Esophagus muscularis mucosa (tissue), 4 donors: ENCODE results near the gene GUSB. TPM values are rescaled to one million over a fixed set of nuclear protein-coding genes. Genes with fewer than 3 reads are reported as not detected.
"Not testable (repeated sequence)": the region's sequence is repeated elsewhere in the genome, so short reads cannot be mapped to it uniquely, and the experiment has no call there.

Experiments used
- DNase-seq: peaks from one replicate; pipeline ENCODE4 v3.0.0-alpha.2; 2017; ENCODE audit errors: extremely low spot score
- H3K27ac ChIP-seq, 4 donors: fragments of 200-600 bp; sonication (generic); replicated peaks in 1 of 4; 1 replicate in 3 of 4; 2 replicates in 1 of 4; pipeline ENCODE4 v1.5.1; 2016 to 2019; ENCODE audit warnings: mild to moderate bottlenecking in 1 of 4
- H3K27me3 ChIP-seq, 4 donors: fragments of 200-600 bp; sonication (generic); one replicate each; pipeline versions ENCODE4 v1.5.1 to v1.6.0; 2016 to 2019
- H3K36me3 ChIP-seq, 4 donors: fragments of 200-600 bp; sonication (generic); one replicate each; pipeline ENCODE4 v1.5.1; 2016 to 2019
- H3K4me1 ChIP-seq, 4 donors: fragments of 200-600 bp; sonication (generic); one replicate each; pipeline ENCODE4 v1.5.1; 2016 to 2019
- H3K4me3 ChIP-seq, 4 donors: fragments of 200-600 bp; sonication (generic); 1 replicate in 2 of 4; 2 replicates in 2 of 4; pipeline ENCODE4 v1.5.1; 2016 to 2019; ENCODE audit warnings: mild to moderate bottlenecking in 4 of 4, moderate library complexity in 1 of 4
- H3K9me3 ChIP-seq, 4 donors: fragments of 200-600 bp; sonication (generic); 1 replicate in 3 of 4; 2 replicates in 1 of 4; pipeline ENCODE4 v1.5.1; 2016 to 2019
- EP300 ChIP-seq: sonication (generic); formaldehyde crosslinking; IDR thresholded peaks from one replicate; pipeline ENCODE4 v1.6.1; 2017; ENCODE audit warnings: antibody characterized with exemption
- POLR2A ChIP-seq: fragments of 450-650 bp; IDR thresholded peaks from one replicate; pipeline ENCODE4 v1.6.1; 2017; ENCODE audit warnings: antibody characterized with exemption, moderate library complexity, mild to moderate bottlenecking, low read depth
- POLR2AphosphoS5 ChIP-seq, 2 donors: sonication (generic); formaldehyde crosslinking; IDR thresholded peaks; one replicate each; pipeline ENCODE4 v1.6.1; 2017; ENCODE audit warnings: antibody characterized with exemption in 2 of 2
- WGBS: methylation state at CpG from one replicate; pipeline ENCODE4 v1.1.5; 2018; 5-methylcytosine and 5-hydroxymethylcytosine counted together
- intact Hi-C: fragments of 100-400 bp; cut with DNase I; formaldehyde crosslinking; loops from one replicate; pipeline ENCODE4 v1.15.1; 2023
- total RNA-seq, 4 donors: library from RNA; depleted of rRNA; stranded (reverse); fragments of >200 nt; gene quantifications; one replicate each; pipeline versions ENCODE4 v1.1.0 to v1.2.1, GENCODE V29; 2016
- TF ChIP-seq, protein P1 (sequence below), 3 experiments: fragments of 200-600 bp in 2 of 3; fragments of 450-650 bp in 1 of 3; sonication (generic) in 2 of 3; IDR thresholded peaks; one replicate each; pipeline ENCODE4 v1.5.1; 2017 to 2019; ENCODE audit warnings: antibody characterized with exemption in 3 of 3, mild to moderate bottlenecking in 2 of 3, moderate library complexity in 1 of 3

The GUSB gene
- total RNA-seq = 10 to 100 TPM; 16.2 to 19.0 (median 17.3) TPM

- Histone ChIP-seq H3K27ac (peak within 1 kb of the TSS; percentile 79 to 87 (median 80)), H3K4me1 (peaks cover 19 to 34% (median 27%) of the 10 kb centered on the region in 4 donors), H3K9me3 (no peaks in the 10 kb centered on the region), H3K27me3 (no peaks in the 10 kb centered on the region), H3K36me3 (peaks cover 7 to 33% (median 20%) of the 10 kb centered on the region in 4 donors), H3K4me3 (peak within 1 kb of the TSS; percentile 70 to 83 (median 76))
- DNase-seq = peak; percentile 96
- intact Hi-C loops = loop anchor here (10.0 kb wide), 1 partner anchor 107 kb away; the partner anchor contains the start of gene VKORC1L1
- WGBS = 7% methylated on average over 38 of the region's 62 CpGs
- TF ChIP-seq, protein P1, sequence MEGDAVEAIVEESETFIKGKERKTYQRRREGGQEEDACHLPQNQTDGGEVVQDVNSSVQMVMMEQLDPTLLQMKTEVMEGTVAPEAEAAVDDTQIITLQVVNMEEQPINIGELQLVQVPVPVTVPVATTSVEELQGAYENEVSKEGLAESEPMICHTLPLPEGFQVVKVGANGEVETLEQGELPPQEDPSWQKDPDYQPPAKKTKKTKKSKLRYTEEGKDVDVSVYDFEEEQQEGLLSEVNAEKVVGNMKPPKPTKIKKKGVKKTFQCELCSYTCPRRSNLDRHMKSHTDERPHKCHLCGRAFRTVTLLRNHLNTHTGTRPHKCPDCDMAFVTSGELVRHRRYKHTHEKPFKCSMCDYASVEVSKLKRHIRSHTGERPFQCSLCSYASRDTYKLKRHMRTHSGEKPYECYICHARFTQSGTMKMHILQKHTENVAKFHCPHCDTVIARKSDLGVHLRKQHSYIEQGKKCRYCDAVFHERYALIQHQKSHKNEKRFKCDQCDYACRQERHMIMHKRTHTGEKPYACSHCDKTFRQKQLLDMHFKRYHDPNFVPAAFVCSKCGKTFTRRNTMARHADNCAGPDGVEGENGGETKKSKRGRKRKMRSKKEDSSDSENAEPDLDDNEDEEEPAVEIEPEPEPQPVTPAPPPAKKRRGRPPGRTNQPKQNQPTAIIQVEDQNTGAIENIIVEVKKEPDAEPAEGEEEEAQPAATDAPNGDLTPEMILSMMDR (IDR thresholded peaks at IDR 0.05) = peak in 1 of 3 experiments; percentile 13
- TF ChIP-seq POLR2A (peak; percentile 39), POLR2AphosphoS5 (IDR thresholded peaks at IDR 0.05) (peak; percentile 90 to 96), EP300 (no peak)
Measured at GRCh38 chr7:65981965-65982792, at the start of gene GUSB. Gene GUSB, minus strand, starts transcription at chr7:65982213. Its CDS starts 30 bp downstream, at chr7:65982183.

DNA sequence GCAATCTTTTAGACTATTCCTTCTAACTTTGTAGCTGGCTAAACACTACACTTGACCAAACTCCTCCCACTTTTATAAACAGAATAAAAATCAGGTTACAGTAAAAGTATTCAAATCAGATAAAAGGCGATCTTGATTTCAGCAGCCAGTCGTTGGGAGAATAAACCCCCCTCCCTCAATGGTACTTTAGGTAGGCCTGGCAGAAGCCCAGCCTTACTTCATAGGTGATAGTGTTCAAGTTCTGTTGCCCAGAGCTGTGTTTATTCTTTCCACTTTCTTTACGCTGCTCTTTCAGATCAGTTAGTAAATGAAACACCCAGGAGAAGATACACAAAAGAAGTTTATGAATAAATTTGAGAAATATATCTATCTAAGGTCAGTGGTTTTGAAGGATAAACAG, 46.3 kb upstream of the GUSB start:
- 56% methylated on average over 3 of the region's 3 CpGs for WGBS
- not testable (repeated sequence) for DNase-seq, H3K36me3 ChIP-seq

DNA sequence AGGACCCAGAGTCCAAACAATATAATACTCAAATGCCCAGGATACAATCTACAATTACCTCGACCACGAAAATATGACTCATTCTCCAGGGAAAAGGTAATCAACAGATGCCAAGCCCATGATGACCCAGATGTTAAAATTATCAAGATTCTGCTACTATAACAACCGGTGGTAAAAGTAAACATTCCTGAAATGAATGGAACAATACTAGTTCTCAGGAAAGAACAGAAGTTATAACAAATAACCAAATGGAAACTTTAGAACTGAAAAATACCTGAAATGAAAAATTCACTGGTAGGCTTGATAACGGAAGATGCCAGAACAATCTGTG, 34.1 kb upstream of the GUSB start:
- H3K4me3 ChIP-seq = no peak overlapping the region
- no peaks in the 10 kb centered on the region for H3K27me3 ChIP-seq
- TF ChIP-seq EP300 = no peak
- TF ChIP-seq, protein P1 (IDR thresholded peaks at IDR 0.05) = no peak
- TF ChIP-seq POLR2A = no peak
- TF ChIP-seq POLR2AphosphoS5 (IDR thresholded peaks at IDR 0.05) = no peak
- H3K9me3 ChIP-seq = no peaks in the 10 kb centered on the region
- DNase-seq = no peak
- no peak overlapping the region for H3K27ac ChIP-seq
- H3K4me1 ChIP-seq = no peaks in the 10 kb centered on the region
- H3K36me3 ChIP-seq = no peaks in the 10 kb centered on the region
- 47% methylated on average over 4 of the region's 4 CpGs for WGBS
- intact Hi-C loops = no loop called here

More for the DNA sequence above, 46.3 kb upstream of the GUSB start:
- intact Hi-C loops, H3K9me3 ChIP-seq, H3K4me1 ChIP-seq, H3K27me3 ChIP-seq, H3K27ac ChIP-seq, H3K4me3 ChIP-seq: not testable (repeated sequence)

- DNase-seq = no peak
- Histone ChIP-seq H3K27me3 (no peaks in the 10 kb centered on the region), H3K4me3 (no peak overlapping the region), H3K36me3 (no peaks in the 10 kb centered on the region), H3K9me3 (no peaks in the 10 kb centered on the region), H3K27ac (no peak overlapping the region), H3K4me1 (no peaks in the 10 kb centered on the region)
- WGBS = 65% methylated on average over 8 of the region's 8 CpGs
- TF ChIP-seq EP300 = no peak
- TF ChIP-seq, protein P1 (IDR thresholded peaks at IDR 0.05) = no peak
- TF ChIP-seq POLR2A = no peak
- no peak for TF ChIP-seq POLR2AphosphoS5 (IDR thresholded peaks at IDR 0.05)
- intact Hi-C loops = no loop called here
Measured at GRCh38 chr7:66015440-66016130, 33.6 kb upstream of the GUSB start.

- intact Hi-C loops = no loop called here
- H3K27me3 ChIP-seq = no peaks in the 10 kb centered on the region
- no peaks in the 10 kb centered on the region for H3K36me3 ChIP-seq
- 68% methylated on average over 5 of the region's 5 CpGs for WGBS
- no peaks in the 10 kb centered on the region for H3K4me1 ChIP-seq
- no peak for DNase-seq
- H3K27ac ChIP-seq = no peak overlapping the region
- H3K4me3 ChIP-seq = no peak overlapping the region
- TF ChIP-seq, protein P1 (IDR thresholded peaks at IDR 0.05) = peak in 1 of 3 experiments; percentile 36
- TF ChIP-seq POLR2AphosphoS5 (IDR thresholded peaks at IDR 0.05) = no peak
- H3K9me3 ChIP-seq = no peaks in the 10 kb centered on the region
Measured at GRCh38 chr7:66013938-66014337, 31.9 kb upstream of the GUSB start.
